MM.1S (cell line): ENCODE results near the gene PODXL2.

Experiments
- DNase-seq: peaks from one replicate; pipeline ENCODE4 v3.0.0-alpha.2; 2015
- H2AFZ ChIP-seq: fragments of 300-600 bp; sonication (generic); 2 replicates; pipeline ENCODE4 v1.6.0; 2016; ENCODE audit warnings: antibody characterized with exemption, low read length
- H3F3A ChIP-seq: fragments of 300-600 bp; sonication (generic); 2 replicates; pipeline ENCODE4 v1.6.1; 2016; ENCODE audit warnings: mild to moderate bottlenecking, antibody characterized with exemption, low read length, moderate library complexity, mixed read lengths; ENCODE audit not compliant: insufficient read depth
- H3K27ac ChIP-seq: fragments of 300-600 bp; sonication (generic); 2 replicates; pipeline ENCODE4 v1.5.1; 2016; ENCODE audit warnings: mild to moderate bottlenecking, low read length
- H3K27me3 ChIP-seq: fragments of 300-600 bp; sonication (generic); replicated peaks from 2 replicates; pipeline ENCODE4 v1.6.0; 2016; ENCODE audit warnings: low read length; ENCODE audit not compliant: insufficient read depth
- H3K36me3 ChIP-seq: fragments of 300-600 bp; sonication (generic); replicated peaks from 2 replicates; pipeline ENCODE4 v1.6.1; 2016; ENCODE audit warnings: mild to moderate bottlenecking, low read length, mixed read lengths; ENCODE audit not compliant: insufficient read depth
- H3K4me1 ChIP-seq: fragments of 300-600 bp; sonication (generic); 2 replicates; pipeline ENCODE4 v1.6.1; 2016; ENCODE audit warnings: low read length, mixed read lengths
- H3K4me2 ChIP-seq: fragments of 300-600 bp; sonication (generic); 2 replicates; pipeline ENCODE4 v1.6.0; 2016; ENCODE audit warnings: low read depth, low read length
- H3K4me3 ChIP-seq: fragments of 300-600 bp; sonication (generic); 2 replicates; pipeline ENCODE4 v1.5.1; 2016; ENCODE audit warnings: low read length, mixed read lengths
- H3K79me2 ChIP-seq: fragments of 300-600 bp; sonication (generic); 2 replicates; pipeline ENCODE4 v1.6.1; 2016; ENCODE audit warnings: mixed run types, low read length, mixed read lengths
- H3K9ac ChIP-seq: fragments of 300-600 bp; sonication (generic); 2 replicates; pipeline ENCODE4 v1.6.1; 2016; ENCODE audit warnings: low read length, mixed read lengths
- H3K9me2 ChIP-seq: fragments of 300-600 bp; sonication (generic); replicated peaks from 2 replicates; pipeline ENCODE4 v1.6.1; 2016; ENCODE audit warnings: mild to moderate bottlenecking, low read length, mixed read lengths; ENCODE audit not compliant: insufficient read depth
- H3K9me3 ChIP-seq: fragments of 300-600 bp; sonication (generic); replicated peaks from 2 replicates; pipeline ENCODE4 v1.6.1; 2016; ENCODE audit warnings: mild to moderate bottlenecking, low read length, mixed read lengths; ENCODE audit not compliant: insufficient read depth
- H4K20me1 ChIP-seq: fragments of 300-600 bp; sonication (generic); 2 replicates; pipeline ENCODE4 v1.6.1; 2016; ENCODE audit warnings: mild to moderate bottlenecking, low read length, moderate library complexity, mixed read lengths; ENCODE audit not compliant: insufficient read depth
- EZH2 ChIP-seq: fragments of 300-600 bp; sonication (generic); optimal IDR thresholded peaks from 2 replicates; pipeline ENCODE3; 2017; ENCODE audit warnings: low read depth, mild to moderate bottlenecking, antibody characterized with exemption, low read length, mixed read lengths
- EZH2phosphoT487 ChIP-seq: fragments of 300-600 bp; sonication (generic); IDR thresholded peaks from 2 replicates; pipeline ENCODE4 v1.6.1; 2018; ENCODE audit warnings: antibody characterized with exemption, low read length
- TF ChIP-seq, protein P1 (sequence below): fragments of 300-600 bp; sonication (generic); IDR thresholded peaks from 2 replicates; pipeline ENCODE4 v1.5.1; 2016; ENCODE audit warnings: antibody characterized with exemption, low read length, mixed read lengths

PODXL2 gene

GRCh38 chr3:127719369-127719768 is 90.4 kb downstream of the PODXL2 start:
- Histone ChIP-seq H3K27me3 (no peaks in the 10 kb centered on the region), H3K9me3 (no peaks in the 10 kb centered on the region), H3K9me2 (no peaks in the 10 kb centered on the region), H3K27ac (no peak overlapping the region), H3K9ac (no peak overlapping the region), H3K4me2 (no peak overlapping the region), H3F3A (no peaks in the 10 kb centered on the region), H3K4me1 (no peaks in the 10 kb centered on the region), H3K79me2 (no peaks in the 10 kb centered on the region), H2AFZ (no peak overlapping the region), H3K4me3 (no peak overlapping the region), H3K36me3 (no peaks in the 10 kb centered on the region), H4K20me1 (no peaks in the 10 kb centered on the region)
- no peak for DNase-seq
- TF ChIP-seq, protein P1, sequence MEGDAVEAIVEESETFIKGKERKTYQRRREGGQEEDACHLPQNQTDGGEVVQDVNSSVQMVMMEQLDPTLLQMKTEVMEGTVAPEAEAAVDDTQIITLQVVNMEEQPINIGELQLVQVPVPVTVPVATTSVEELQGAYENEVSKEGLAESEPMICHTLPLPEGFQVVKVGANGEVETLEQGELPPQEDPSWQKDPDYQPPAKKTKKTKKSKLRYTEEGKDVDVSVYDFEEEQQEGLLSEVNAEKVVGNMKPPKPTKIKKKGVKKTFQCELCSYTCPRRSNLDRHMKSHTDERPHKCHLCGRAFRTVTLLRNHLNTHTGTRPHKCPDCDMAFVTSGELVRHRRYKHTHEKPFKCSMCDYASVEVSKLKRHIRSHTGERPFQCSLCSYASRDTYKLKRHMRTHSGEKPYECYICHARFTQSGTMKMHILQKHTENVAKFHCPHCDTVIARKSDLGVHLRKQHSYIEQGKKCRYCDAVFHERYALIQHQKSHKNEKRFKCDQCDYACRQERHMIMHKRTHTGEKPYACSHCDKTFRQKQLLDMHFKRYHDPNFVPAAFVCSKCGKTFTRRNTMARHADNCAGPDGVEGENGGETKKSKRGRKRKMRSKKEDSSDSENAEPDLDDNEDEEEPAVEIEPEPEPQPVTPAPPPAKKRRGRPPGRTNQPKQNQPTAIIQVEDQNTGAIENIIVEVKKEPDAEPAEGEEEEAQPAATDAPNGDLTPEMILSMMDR, result no peak
- no peak for TF ChIP-seq EZH2phosphoT487
- TF ChIP-seq EZH2, result no peak

GRCh38 chr3:127720161-127720823 is 91.3 kb downstream of the PODXL2 start:
- Histone ChIP-seq H3K4me3 (no peak overlapping the region), H3K27me3 (no peaks in the 10 kb centered on the region), H3K9me2 (no peaks in the 10 kb centered on the region), H3K36me3 (no peaks in the 10 kb centered on the region), H4K20me1 (no peaks in the 10 kb centered on the region), H3F3A (no peaks in the 10 kb centered on the region), H3K4me1 (no peaks in the 10 kb centered on the region), H3K9ac (no peak overlapping the region), H3K9me3 (no peaks in the 10 kb centered on the region), H3K4me2 (no peak overlapping the region), H3K79me2 (no peaks in the 10 kb centered on the region), H2AFZ (no peak overlapping the region), H3K27ac (no peak overlapping the region)
- TF ChIP-seq, protein P1, result no peak
- TF ChIP-seq EZH2phosphoT487, result no peak
- TF ChIP-seq EZH2, result no peak
- no peak for DNase-seq

DNA sequence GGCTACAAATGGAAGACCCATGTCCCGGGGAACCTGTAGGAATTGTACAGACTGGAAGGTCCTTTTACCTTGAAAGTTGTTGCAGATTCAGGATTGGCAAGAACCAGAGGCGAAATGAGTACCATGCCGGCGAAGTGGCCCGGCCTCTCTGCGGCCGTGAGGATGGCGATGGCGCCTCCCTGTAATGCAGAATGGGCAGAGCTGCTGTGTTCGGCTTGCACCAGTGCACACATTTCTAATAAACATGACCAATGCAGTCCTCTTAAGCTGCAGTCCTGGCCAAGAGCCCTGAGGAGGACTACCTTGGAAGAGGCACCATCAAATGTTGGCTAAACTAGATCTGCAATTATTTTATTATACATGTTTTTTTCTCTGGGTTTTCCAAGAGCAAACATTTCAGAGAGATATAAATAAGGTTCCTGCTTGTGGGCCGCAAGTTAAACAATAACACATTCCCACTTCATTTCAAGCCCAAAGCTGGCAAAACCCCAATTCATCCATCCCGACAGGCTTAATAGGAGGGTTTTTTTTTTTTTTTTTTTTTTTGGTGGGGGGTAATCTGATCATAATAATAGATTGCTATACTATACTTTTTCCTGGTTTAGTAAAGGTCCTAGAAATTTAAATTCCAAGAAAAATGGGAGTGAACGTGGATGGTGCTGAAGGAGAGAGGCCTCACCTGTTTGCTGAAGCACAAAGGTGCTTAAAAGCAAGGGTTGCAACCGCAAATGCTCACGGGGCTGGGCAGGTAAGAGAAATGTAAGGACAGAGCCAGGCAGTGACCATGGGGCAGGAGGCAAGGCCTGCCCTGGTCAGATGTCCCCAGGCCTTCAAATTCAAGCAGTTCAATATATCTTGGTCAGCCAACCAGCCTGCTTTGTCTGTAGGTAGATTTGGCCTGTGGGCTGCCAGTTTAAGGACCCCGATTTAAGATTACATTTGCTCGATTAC is 92.3 kb downstream of the PODXL2 start:
- H3F3A ChIP-seq, result no peaks in the 10 kb centered on the region
- H3K9me3 ChIP-seq, result no peaks in the 10 kb centered on the region
- no peak overlapping the region for H3K27ac ChIP-seq
- H3K9me2 ChIP-seq, result no peaks in the 10 kb centered on the region
- no peak for TF ChIP-seq EZH2
- no peak for TF ChIP-seq EZH2phosphoT487
- TF ChIP-seq, protein P1, result no peak
- no peak for DNase-seq
- no peaks in the 10 kb centered on the region for H4K20me1 ChIP-seq
- no peaks in the 10 kb centered on the region for H3K79me2 ChIP-seq
- no peak overlapping the region for H2AFZ ChIP-seq
- H3K4me1 ChIP-seq, result no peaks in the 10 kb centered on the region
- H3K9ac ChIP-seq, result no peak overlapping the region
- no peaks in the 10 kb centered on the region for H3K36me3 ChIP-seq
- no peak overlapping the region for H3K4me3 ChIP-seq
- no peak overlapping the region for H3K4me2 ChIP-seq
- no peaks in the 10 kb centered on the region for H3K27me3 ChIP-seq
